H9 (cell line): ENCODE measurements around the gene RAB9A. TPM values are rescaled to one million over a fixed set of nuclear protein-coding genes. Genes with fewer than 3 reads are reported as not detected.

Source experiments
- DNase-seq: peaks from one replicate; pipeline ENCODE4 v3.0.0-alpha.2; 2017
- H2AFZ ChIP-seq: one replicate; pipeline ENCODE4 v1.6.1; 2013; ENCODE audit warnings: mild to moderate bottlenecking, low read length, control low read depth, moderate library complexity
- H2AK5ac ChIP-seq: 2 replicates; pipeline ENCODE4 v1.6.1; 2013; ENCODE audit warnings: low read length, control low read depth, mixed read lengths; ENCODE audit not compliant: insufficient read length
- H2BK120ac ChIP-seq: one replicate; pipeline ENCODE4 v1.6.1; 2013; ENCODE audit warnings: low read depth, mild to moderate bottlenecking, low read length, control low read depth, inconsistent platforms; ENCODE audit not compliant: poor library complexity, severe bottlenecking
- H2BK12ac ChIP-seq: 2 replicates; pipeline ENCODE4 v1.6.1; 2013; ENCODE audit warnings: low read length, control low read depth, mixed read lengths, low read depth; ENCODE audit not compliant: insufficient read length
- H2BK15ac ChIP-seq: 2 replicates; pipeline ENCODE4 v1.6.1; 2013; ENCODE audit warnings: low read depth, low read length, control low read depth
- H2BK20ac ChIP-seq: one replicate; pipeline ENCODE4 v1.6.1; 2013; ENCODE audit warnings: low read depth, mild to moderate bottlenecking, low read length, control low read depth, inconsistent platforms; ENCODE audit not compliant: poor library complexity, severe bottlenecking
- H2BK5ac ChIP-seq: 2 replicates; pipeline ENCODE4 v1.6.1; 2013; ENCODE audit warnings: low read length, control low read depth, mixed read lengths; ENCODE audit not compliant: insufficient read length
- H3K14ac ChIP-seq: 2 replicates; pipeline ENCODE4 v1.6.1; 2013; ENCODE audit warnings: low read length, control low read depth; ENCODE audit not compliant: insufficient read depth
- H3K18ac ChIP-seq: 2 replicates; pipeline ENCODE4 v1.6.1; 2013; ENCODE audit warnings: low read depth, mild to moderate bottlenecking, mixed read lengths, low read length, control low read depth; ENCODE audit not compliant: insufficient read length
- H3K23ac ChIP-seq: 2 replicates; pipeline ENCODE4 v1.6.1; 2013; ENCODE audit warnings: low read length, control low read depth, mixed read lengths, low read depth; ENCODE audit not compliant: insufficient read length
- H3K23me2 ChIP-seq: 2 replicates; pipeline ENCODE4 v1.6.1; 2013; ENCODE audit warnings: low read depth, mild to moderate bottlenecking, mixed read lengths, low read length, control low read depth; ENCODE audit not compliant: insufficient read length, poor library complexity, severe bottlenecking
- H3K27ac ChIP-seq: 2 replicates; pipeline ENCODE4 v1.5.1; 2013; ENCODE audit warnings: low read length, control low read depth, mixed read lengths, low read depth; ENCODE audit not compliant: insufficient read length
- H3K27me3 ChIP-seq: 2 replicates; pipeline ENCODE4 v1.6.1; 2013; ENCODE audit warnings: low read length, control low read depth, inconsistent platforms; ENCODE audit not compliant: insufficient read depth
- H3K4ac ChIP-seq: 2 replicates; pipeline ENCODE4 v1.6.1; 2013; ENCODE audit warnings: low read depth, mild to moderate bottlenecking, control low read depth, inconsistent platforms, low read length, moderate library complexity
- H3K4me1 ChIP-seq: 2 replicates; pipeline ENCODE4 v1.6.1; 2013; ENCODE audit warnings: low read length, control low read depth, inconsistent platforms; ENCODE audit not compliant: insufficient read depth
- H3K4me2 ChIP-seq: 2 replicates; pipeline ENCODE4 v1.6.1; 2013; ENCODE audit warnings: low read length, control low read depth, mixed read lengths; ENCODE audit not compliant: insufficient read length, insufficient read depth
- H3K56ac ChIP-seq: 2 replicates; pipeline ENCODE4 v1.6.1; 2013; ENCODE audit warnings: low read depth, mild to moderate bottlenecking, mixed read lengths, low read length, control low read depth; ENCODE audit not compliant: insufficient read length
- H3K79me1 ChIP-seq: 2 replicates; pipeline ENCODE4 v1.6.1; 2013; ENCODE audit warnings: low read depth, mild to moderate bottlenecking, moderate library complexity, low read length, control low read depth, inconsistent platforms; ENCODE audit not compliant: insufficient read depth, poor library complexity, severe bottlenecking
- H3K79me2 ChIP-seq: 2 replicates; pipeline ENCODE4 v1.6.1; 2013; ENCODE audit warnings: low read length, control low read depth, inconsistent platforms; ENCODE audit not compliant: insufficient read depth
- H3K9ac ChIP-seq: 2 replicates; pipeline ENCODE4 v1.6.1; 2013; ENCODE audit warnings: low read length, control low read depth, mixed read lengths; ENCODE audit not compliant: insufficient read length; ENCODE audit errors: extremely low read depth
- H3K9me3 ChIP-seq: one replicate; pipeline ENCODE4 v1.6.1; 2013; ENCODE audit warnings: low read depth, low read length, inconsistent platforms; ENCODE audit not compliant: control insufficient read depth
- H3T11ph ChIP-seq: one replicate; pipeline ENCODE4 v1.6.1; 2013; ENCODE audit warnings: mild to moderate bottlenecking, low read length, control low read depth, inconsistent platforms
- H4K20me1 ChIP-seq: one replicate; pipeline ENCODE4 v1.6.1; 2013; ENCODE audit not compliant: control insufficient read depth, insufficient read length, insufficient read depth
- H4K5ac ChIP-seq: 2 replicates; pipeline ENCODE4 v1.6.1; 2013; ENCODE audit warnings: low read depth, mild to moderate bottlenecking, mixed read lengths, low read length, control low read depth; ENCODE audit not compliant: insufficient read length
- H4K8ac ChIP-seq: replicated peaks from 2 replicates; pipeline ENCODE4 v1.6.1; 2013; ENCODE audit warnings: low read length, control low read depth, mixed read lengths, low read depth; ENCODE audit not compliant: insufficient read length
- H4K91ac ChIP-seq: 2 replicates; pipeline ENCODE4 v1.6.1; 2013; ENCODE audit warnings: low read depth, mild to moderate bottlenecking, moderate library complexity, mixed read lengths, low read length, control low read depth; ENCODE audit not compliant: insufficient read length
- H3K27ac Mint-ChIP-seq, 3 experiments: 2 replicates in 2 of 3; 3 replicates in 1 of 3; pipeline ENCODE4 v1.8.0; 2020 to 2021; ENCODE audit warnings: mixed read lengths in 3 of 3, mild to moderate bottlenecking in 1 of 3, moderate library complexity in 1 of 3
- H3K27me3 Mint-ChIP-seq: 2 replicates; pipeline ENCODE4 v1.8.0; 2021; ENCODE audit warnings: low read depth, mild to moderate bottlenecking, moderate library complexity, mixed read lengths
- H3K36me3 Mint-ChIP-seq, 3 experiments: 2 replicates in 2 of 3; 3 replicates in 1 of 3; pipeline ENCODE4 v1.8.0; 2020 to 2021; ENCODE audit warnings: low read depth in 3 of 3, mixed read lengths in 3 of 3; ENCODE audit not compliant: insufficient read depth in 1 of 3
- H3K4me1 Mint-ChIP-seq, 2 experiments: 2 replicates each; pipeline ENCODE4 v1.8.0; 2020; ENCODE audit warnings: mixed read lengths in 2 of 2
- H3K4me3 Mint-ChIP-seq, 2 experiments: 2 replicates in 1 of 2; 3 replicates in 1 of 2; pipeline ENCODE4 v1.8.0; 2020 to 2021; ENCODE audit warnings: mild to moderate bottlenecking in 2 of 2, mixed read lengths in 2 of 2, moderate library complexity in 1 of 2
- H3K9me3 Mint-ChIP-seq, 2 experiments: 2 replicates in 1 of 2; 3 replicates in 1 of 2; pipeline ENCODE4 v1.8.0; 2020; ENCODE audit warnings: mild to moderate bottlenecking in 2 of 2, mixed read lengths in 2 of 2, moderate library complexity in 1 of 2
- CTCF ChIP-seq: fragments of 200-600 bp; sonication (generic); conservative IDR thresholded peaks from 3 replicates; pipeline ENCODE4 v1.8.0; 2021; ENCODE audit warnings: antibody characterized with exemption, mild to moderate bottlenecking
- WGBS: extraction: QIAGEN DNeasy Blood & Tissue Kit; methylation state at CpG from one replicate; pipeline ENCODE4 v1.1.7; 2013; ENCODE audit warnings: missing lambda C conversion rate, low lambda C conversion rate, mixed read lengths; ENCODE audit not compliant: insufficient read length; ENCODE audit errors: extremely low coverage; 5-methylcytosine and 5-hydroxymethylcytosine counted together
- total RNA-seq: library from RNA; stranded (reverse); gene quantifications from 2 replicates; pipeline ENCODE4 v1.2.1, GENCODE V29; 2021

Gene RAB9A
- total RNA-seq, 1 experiment from 2014 or later: 21.3 TPM

- Histone ChIP-seq H2BK12ac (no peak overlapping the region), H4K8ac (no peak overlapping the region), H3K27me3 (no peaks in the 10 kb centered on the region), H4K91ac (no peak overlapping the region), H3K79me1 (peaks cover 3% of the 10 kb centered on the region), H2BK20ac (no peak overlapping the region), H4K20me1 (no peaks in the 10 kb centered on the region), H3K23me2 (no peaks in the 10 kb centered on the region), H2BK120ac (no peak overlapping the region), H3K4me1 (no peaks in the 10 kb centered on the region), H3K79me2 (peaks cover 4% of the 10 kb centered on the region; the same call in 1 of the 2 replicates), H3K27ac (no peak overlapping the region), H3K9me3 (no peaks in the 10 kb centered on the region), H2BK5ac (no peak overlapping the region), H2AK5ac (no peak overlapping the region), H2BK15ac (no peak overlapping the region), H3K23ac (no peak overlapping the region), H3K18ac (no peak overlapping the region), H4K5ac (no peak overlapping the region), H3K14ac (no peak overlapping the region), H3K4ac (no peak overlapping the region), H3K9ac (no peak overlapping the region), H2AFZ (no peak overlapping the region), H3T11ph (no peak overlapping the region), H3K56ac (no peak overlapping the region), H3K4me2 (no peak overlapping the region)
- TF ChIP-seq CTCF: no peak
- Mint-ChIP-seq H3K9me3 (peaks cover 37 to 53% of the 10 kb centered on the region in 2 experiments), H3K36me3 (peaks cover 21 to 57% (median 24%) of the 10 kb centered on the region in 3 experiments), H3K4me1 (peaks cover 2 to 12% of the 10 kb centered on the region in 2 experiments; a peak in 3 of 4 replicates), H3K27me3 (no peaks in the 10 kb centered on the region), H3K27ac (no peak overlapping the region), H3K4me3 (no peak overlapping the region)
- no peak for DNase-seq
- WGBS: no CpG with 5 or more reads among the region's 4 CpGs
These were observed 32.4 kb downstream of the RAB9A start for GRCh38 chrX:13721371-13721770.
